GM12878 (cell line): ENCODE results near the gene GSG1L2. TPM values are rescaled to one million over a fixed set of nuclear protein-coding genes. Genes with fewer than 3 reads are reported as not detected.

Experiments
- ATAC-seq: fragments of 200-7000 bp; cut with Tn5 transposase; 3 replicates; pipeline ENCODE4 v1.9.1; 2020; ENCODE audit warnings: mild to moderate bottlenecking, moderate library complexity
- BruUV-seq: library from RNA; stranded (reverse); fragments of 400-500 nt; replicated peaks from 2 replicates; lab custom pipeline; 2021; lab: Mats Ljungman, UMichigan
- CTCF ChIA-PET: fragments of 300-600 bp; sonication (Branson Sonifier 250); formaldehyde crosslinking; extraction: SDS; loops from one replicate; lab custom pipeline; 2021; ENCODE audit warnings: inconsistent platforms; lab: Yijun Ruan, JAX
- POLR2A ChIA-PET: fragments of 350-600 bp; formaldehyde crosslinking; extraction: SDS; loops from one replicate; lab custom pipeline; 2021; ENCODE audit warnings: inconsistent platforms; lab: Charles Lee
- RAD21 ChIA-PET: fragments of 300-600 bp; sonication (Branson Sonifier 250); formaldehyde crosslinking; loops from one replicate; lab custom pipeline; 2023; ENCODE audit warnings: antibody characterized with exemption; ENCODE audit not compliant: unreplicated experiment; lab: Charles Lee
- SMC1A ChIA-PET: fragments of 300-600 bp; sonication (Branson Sonifier 250); formaldehyde crosslinking; loops from one replicate; lab custom pipeline; 2023; ENCODE audit not compliant: unreplicated experiment, uncharacterized antibody; lab: Charles Lee
- DNase-seq: peaks from one replicate; pipeline ENCODE4 v3.0.0-alpha.2; 2011; ENCODE audit warnings: low read depth, low spot score
- FAIRE-seq: peaks from 3 replicates; lab custom pipeline; 2011; peaks lifted over from hg19 to GRCh38; lab: Jason Lieb, UNC
- H2AFZ ChIP-seq: 2 replicates; pipeline ENCODE4 v1.6.0; 2011; ENCODE audit warnings: low read depth, low read length, control low read depth; ENCODE audit not compliant: control insufficient read depth
- H3K27ac ChIP-seq: 2 replicates; pipeline ENCODE4 v1.5.1; 2011; ENCODE audit warnings: control low read depth; ENCODE audit not compliant: control insufficient read depth, insufficient read depth
- H3K27me3 ChIP-seq, 2 experiments: replicated peaks in 1 of 2; 2 replicates each; pipeline versions ENCODE4 v1.6.0 to v1.6.1; 2011; ENCODE audit warnings: low read length in 1 of 2; ENCODE audit not compliant: control insufficient read depth in 2 of 2, insufficient read depth in 2 of 2
- H3K36me3 ChIP-seq, 2 experiments: 2 replicates each; pipeline ENCODE4 v1.5.1; 2011; ENCODE audit warnings: low read length in 1 of 2; ENCODE audit not compliant: control insufficient read depth in 2 of 2, insufficient read depth in 2 of 2
- H3K4me1 ChIP-seq: 2 replicates; pipeline ENCODE4 v1.6.1; 2011; ENCODE audit warnings: mild to moderate bottlenecking, low read length, moderate library complexity, mixed read lengths; ENCODE audit not compliant: control insufficient read depth, insufficient read depth
- H3K4me2 ChIP-seq: 2 replicates; pipeline ENCODE4 v1.6.0; 2011; ENCODE audit warnings: control low read depth; ENCODE audit not compliant: control insufficient read depth, insufficient read depth
- H3K4me3 ChIP-seq: fragments of 200-600 bp; sonication (generic); 2 replicates; pipeline ENCODE4 v1.5.1; 2016
- H3K79me2 ChIP-seq: 2 replicates; pipeline ENCODE4 v1.6.0; 2011; ENCODE audit warnings: low read length; ENCODE audit not compliant: control insufficient read depth, insufficient read depth
- H3K9ac ChIP-seq: 2 replicates; pipeline ENCODE4 v1.8.0; 2011; ENCODE audit warnings: low read length, control low read depth, mixed read lengths; ENCODE audit not compliant: control insufficient read depth, insufficient read depth
- H3K9me3 ChIP-seq: replicated peaks from 3 replicates; pipeline ENCODE4 v1.5.1; 2011; ENCODE audit warnings: mild to moderate bottlenecking, low read length; ENCODE audit not compliant: control insufficient read depth, insufficient read depth
- H4K20me1 ChIP-seq: 2 replicates; pipeline ENCODE4 v1.6.0; 2011; ENCODE audit not compliant: control insufficient read depth, insufficient read depth
- BMI1 ChIP-seq: fragments of 450-650 bp; IDR thresholded peaks from 2 replicates; pipeline ENCODE4 v1.6.1; 2016; ENCODE audit warnings: mild to moderate bottlenecking, moderate library complexity, borderline replicate concordance
- EP300 ChIP-seq, 2 experiments: fragments of 150-350 bp in 1 of 2; IDR thresholded peaks; 2 replicates each; pipeline ENCODE4 v1.6.1; 2011 to 2012; ENCODE audit warnings: low read depth in 2 of 2, low read length in 2 of 2, borderline replicate concordance in 1 of 2, improper control_type of control experiment in 1 of 2, inconsistent platforms in 1 of 2; ENCODE audit not compliant: control insufficient read depth in 1 of 2
- ESRRA ChIP-seq: IDR thresholded peaks from 2 replicates; pipeline ENCODE4 v1.6.1; 2012; ENCODE audit warnings: mild to moderate bottlenecking, low read length, improper control_type of control experiment
- IKZF1 ChIP-seq: fragments of 450-650 bp; conservative IDR thresholded peaks from 2 replicates; pipeline ENCODE4 v1.6.1; 2017; ENCODE audit warnings: antibody characterized with exemption, mild to moderate bottlenecking
- KLF5 ChIP-seq: fragments of 450-650 bp; IDR thresholded peaks from 2 replicates; pipeline ENCODE4 v1.6.1; 2014; ENCODE audit warnings: mild to moderate bottlenecking; ENCODE audit not compliant: partially characterized antibody
- MAX ChIP-seq: IDR thresholded peaks from 2 replicates; pipeline ENCODE4 v1.6.1; 2012; ENCODE audit warnings: low read depth, low read length, improper control_type of control experiment
- NKRF ChIP-seq: fragments of 450-650 bp; conservative IDR thresholded peaks from 2 replicates; pipeline ENCODE4 v1.6.1; 2017; ENCODE audit warnings: mild to moderate bottlenecking, moderate library complexity
- POLR2A ChIP-seq: IDR thresholded peaks from 2 replicates; pipeline ENCODE4 v1.6.1; 2011; ENCODE audit warnings: low read depth, mild to moderate bottlenecking, low read length
- RAD21 ChIP-seq: IDR thresholded peaks from 2 replicates; pipeline ENCODE4 v1.6.1; 2011; ENCODE audit warnings: mild to moderate bottlenecking, low read depth, low read length, moderate library complexity; ENCODE audit not compliant: insufficient read depth
- SMC3 ChIP-seq: IDR thresholded peaks from 2 replicates; pipeline ENCODE4 v1.6.1; 2011; ENCODE audit warnings: low read length, improper control_type of control experiment, borderline replicate concordance
- STAT1 ChIP-seq: fragments of 450-650 bp; conservative IDR thresholded peaks from 2 replicates; pipeline ENCODE4 v1.6.1; 2014; ENCODE audit warnings: antibody characterized with exemption, mild to moderate bottlenecking
- WGBS: methylation state at CpG from one replicate; pipeline ENCODE4 v1.1.6; 2016; ENCODE audit warnings: low lambda C conversion rate; ENCODE audit not compliant: insufficient replicate concordance, insufficient coverage; ENCODE audit errors: missing lambda C conversion rate; 5-methylcytosine and 5-hydroxymethylcytosine counted together
- in situ Hi-C: fragments of 300-500 bp; cut with MboI; formaldehyde crosslinking; loops from 9 replicates; pipeline ENCODE4 v1.14.3; 2018; ENCODE audit warnings: mixed read lengths
- intact Hi-C: fragments of 100-400 bp; cut with micrococcal nuclease; formaldehyde crosslinking; loops from one replicate; pipeline ENCODE4 v1.14.2; 2022; ENCODE audit not compliant: unreplicated experiment
- polyA plus RNA-seq, 11 experiments: library from polyadenylated mRNA; depleted of rRNA in 4 of 11; unstranded in 6 of 11; stranded (reverse) in 5 of 11; fragments of >200 nt; fragmentation: Nextera tagmentation in 4 of 11; fragmentation: Illumina TruSeq in 1 of 11; extraction: Ambion mirVana in 4 of 11; extraction: Trizol in 1 of 11; gene quantifications; 1 replicate in 1 of 11; 2 replicates in 10 of 11; pipeline versions ENCODE4 v1.2.1 to v1.2.3, GENCODE V29; 2011 to 2016; ENCODE audit warnings: inconsistent platforms in 2 of 11, missing spikeins in 2 of 11, low read depth in 1 of 11
- total RNA-seq, 4 experiments: library from RNA; depleted of rRNA in 3 of 4; stranded (reverse); fragments of >200 nt in 3 of 4; fragmentation: Illumina TruSeq in 1 of 4; extraction: Trizol in 1 of 4; gene quantifications; 2 replicates each; pipeline versions ENCODE4 v1.2.1 to v1.2.3, GENCODE V29; 2013 to 2021
- TF ChIP-seq, protein P1 (sequence below): fragments of 450-650 bp; IDR thresholded peaks from 2 replicates; pipeline ENCODE4 v1.6.1; 2017; ENCODE audit warnings: antibody characterized with exemption, mild to moderate bottlenecking, moderate library complexity

Gene GSG1L2
- total and polyA plus RNA-seq, 10 of the 15 experiments (the other 5 are each of a cell fraction or from before 2014, with no cell fraction given): not detected

DNA sequence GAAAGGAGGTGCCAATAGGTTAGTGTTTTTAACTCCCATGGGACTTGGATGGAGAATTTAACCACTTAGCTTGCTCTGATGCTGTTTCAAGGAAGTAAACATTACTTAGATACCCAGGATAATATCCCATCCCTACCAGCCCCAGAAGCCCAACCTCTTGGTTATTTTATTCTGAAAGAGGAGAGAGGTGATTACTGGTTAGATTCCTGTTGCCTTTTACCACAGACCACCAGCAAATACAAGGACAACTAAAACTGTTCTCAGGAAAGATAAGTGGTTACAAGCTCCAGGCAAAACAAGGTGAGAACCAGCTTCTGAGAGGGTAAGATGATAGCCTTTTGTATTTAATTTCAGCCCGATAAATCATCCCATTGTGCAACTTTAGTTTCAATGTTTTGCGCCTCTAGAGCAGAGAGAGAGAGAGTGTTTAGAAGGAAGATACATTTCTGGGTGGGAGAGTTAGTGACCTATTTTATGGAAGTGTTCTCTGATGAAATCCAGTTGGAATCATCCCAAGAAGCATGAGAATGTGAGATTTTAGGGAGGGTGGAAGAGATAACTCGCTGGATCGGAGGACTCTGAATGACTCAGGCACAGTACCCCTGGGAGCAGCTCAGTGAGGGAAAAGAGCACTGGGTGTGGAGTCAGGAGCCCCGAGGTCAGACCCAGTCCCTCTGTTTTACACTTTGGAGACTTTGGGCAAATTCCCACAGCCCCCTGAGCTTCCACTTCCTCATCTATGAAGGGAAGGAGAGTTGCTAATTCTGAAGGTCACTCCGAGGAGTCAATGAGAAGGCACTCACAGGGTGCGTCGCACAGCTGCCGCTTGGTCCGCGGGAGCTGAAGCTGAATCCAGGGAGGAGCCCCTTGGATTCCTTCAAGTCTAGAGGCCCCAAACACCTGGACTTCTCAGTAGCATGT, 15.9 kb upstream of the GSG1L2 start:
- no peaks in the 10 kb centered on the region for H3K4me1 ChIP-seq
- H3K9me3 ChIP-seq: no peaks in the 10 kb centered on the region
- 71% methylated on average over 11 of the region's 11 CpGs for WGBS
- POLR2A ChIA-PET: no interaction called here
- no peak overlapping the region for H3K4me2 ChIP-seq
- no peak overlapping the region for H3K4me3 ChIP-seq
- CTCF ChIA-PET: no interaction called here
- FAIRE-seq (no peak), DNase-seq (no peak), ATAC-seq (no peak)
- no peaks in the 10 kb centered on the region for H3K27me3 ChIP-seq
- in situ Hi-C loops: loop anchor here (10.0 kb wide), 1 partner anchor 57 kb away; no protein-coding TSS in a partner anchor
- no TSS peak for BruUV-seq
- RAD21 ChIA-PET: no interaction called here
- no peaks in the 10 kb centered on the region for H3K36me3 ChIP-seq
- intact Hi-C loops: no loop called here
- H4K20me1 ChIP-seq: no peaks in the 10 kb centered on the region
- no peak overlapping the region for H2AFZ ChIP-seq
- SMC1A ChIA-PET: no interaction called here
- H3K27ac ChIP-seq: no peak overlapping the region
- TF ChIP-seq POLR2A: no peak
- no peak for TF ChIP-seq BMI1
- TF ChIP-seq ESRRA: no peak
- no peak for TF ChIP-seq IKZF1
- no peak for TF ChIP-seq NKRF
- TF ChIP-seq, protein P1, sequence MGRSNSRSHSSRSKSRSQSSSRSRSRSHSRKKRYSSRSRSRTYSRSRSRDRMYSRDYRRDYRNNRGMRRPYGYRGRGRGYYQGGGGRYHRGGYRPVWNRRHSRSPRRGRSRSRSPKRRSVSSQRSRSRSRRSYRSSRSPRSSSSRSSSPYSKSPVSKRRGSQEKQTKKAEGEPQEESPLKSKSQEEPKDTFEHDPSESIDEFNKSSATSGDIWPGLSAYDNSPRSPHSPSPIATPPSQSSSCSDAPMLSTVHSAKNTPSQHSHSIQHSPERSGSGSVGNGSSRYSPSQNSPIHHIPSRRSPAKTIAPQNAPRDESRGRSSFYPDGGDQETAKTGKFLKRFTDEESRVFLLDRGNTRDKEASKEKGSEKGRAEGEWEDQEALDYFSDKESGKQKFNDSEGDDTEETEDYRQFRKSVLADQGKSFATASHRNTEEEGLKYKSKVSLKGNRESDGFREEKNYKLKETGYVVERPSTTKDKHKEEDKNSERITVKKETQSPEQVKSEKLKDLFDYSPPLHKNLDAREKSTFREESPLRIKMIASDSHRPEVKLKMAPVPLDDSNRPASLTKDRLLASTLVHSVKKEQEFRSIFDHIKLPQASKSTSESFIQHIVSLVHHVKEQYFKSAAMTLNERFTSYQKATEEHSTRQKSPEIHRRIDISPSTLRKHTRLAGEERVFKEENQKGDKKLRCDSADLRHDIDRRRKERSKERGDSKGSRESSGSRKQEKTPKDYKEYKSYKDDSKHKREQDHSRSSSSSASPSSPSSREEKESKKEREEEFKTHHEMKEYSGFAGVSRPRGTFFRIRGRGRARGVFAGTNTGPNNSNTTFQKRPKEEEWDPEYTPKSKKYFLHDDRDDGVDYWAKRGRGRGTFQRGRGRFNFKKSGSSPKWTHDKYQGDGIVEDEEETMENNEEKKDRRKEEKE: no peak
- TF ChIP-seq RAD21: no peak
- no peak for TF ChIP-seq SMC3
- TF ChIP-seq KLF5: no peak
- TF ChIP-seq MAX: no peak
- TF ChIP-seq EP300 (IDR thresholded peaks at IDR 0.05; ENCODE audit: borderline replicate concordance in 1 of 2, control insufficient read depth in 1 of 2, low read depth in 2 of 2, low read length in 2 of 2): no peak
- TF ChIP-seq STAT1: no peak
- H3K79me2 ChIP-seq: no peaks in the 10 kb centered on the region
- no peak overlapping the region for H3K9ac ChIP-seq
